Medulla oblongata (tissue), 1 donor: ENCODE results near the gene CCDC177.
"Not testable (repeated sequence)": the region's sequence is repeated elsewhere in the genome, so short reads cannot be mapped to it uniquely, and the experiment has no call there.

Source experiments
- DNase-seq: peaks from one replicate; pipeline ENCODE4 v3.0.0-alpha.2; 2015; ENCODE audit errors: extremely low spot score

The CCDC177 gene

GRCh38 chr14:69600304-69600891 is 25.7 kb upstream of the CCDC177 start:
- DNase-seq, result no peak

- DNase-seq, result not testable (repeated sequence)
These were observed 24.8 kb upstream of the CCDC177 start for GRCh38 chr14:69599431-69599830.

GRCh38 chr14:69595336-69595735 is 20.7 kb upstream of the CCDC177 start:
- DNase-seq, result no peak

- no peak for DNase-seq
These were observed 20.2 kb upstream of the CCDC177 start for GRCh38 chr14:69594846-69595245.

GRCh38 chr14:69593018-69593677 is 18.5 kb upstream of the CCDC177 start:
- no peak for DNase-seq

GRCh38 chr14:69591317-69591716 is 16.6 kb upstream of the CCDC177 start:
- no peak for DNase-seq

GRCh38 chr14:69587389-69587788 is 12.7 kb upstream of the CCDC177 start:
- DNase-seq, result no peak

- no peak for DNase-seq
These were observed 11.7 kb upstream of the CCDC177 start for GRCh38 chr14:69586404-69586803.

GRCh38 chr14:69584389-69584788 is 9.7 kb upstream of the CCDC177 start:
- no peak for DNase-seq

GRCh38 chr14:69582829-69583228 is 8.2 kb upstream of the CCDC177 start:
- no peak for DNase-seq

- no peak for DNase-seq
These were observed 7.5 kb upstream of the CCDC177 start for GRCh38 chr14:69582212-69582611.

GRCh38 chr14:69581316-69581935 is 6.8 kb upstream of the CCDC177 start:
- DNase-seq, result no peak

- peak; percentile 20 for DNase-seq
These were observed 5.4 kb upstream of the CCDC177 start for GRCh38 chr14:69580009-69580577.

- no peak for DNase-seq
These were observed 4.8 kb upstream of the CCDC177 start for GRCh38 chr14:69579476-69579875.

GRCh38 chr14:69574954-69575295 is 254 bp upstream of the CCDC177 start:
- no peak for DNase-seq

- no peak for DNase-seq
These were observed 824 bp downstream of the CCDC177 start for GRCh38 chr14:69573831-69574262.

- no peak for DNase-seq
These were observed 1.4 kb downstream of the CCDC177 start for GRCh38 chr14:69573205-69573830.

- DNase-seq, result no peak
These were observed 1.9 kb downstream of the CCDC177 start for GRCh38 chr14:69572841-69573135.

- no peak for DNase-seq
These were observed 2.4 kb downstream of the CCDC177 start for GRCh38 chr14:69572030-69572840.

- no peak for DNase-seq
These were observed 3.1 kb downstream of the CCDC177 start for GRCh38 chr14:69571449-69572029.

GRCh38 chr14:69570836-69571330 is 3.8 kb downstream of the CCDC177 start:
- no peak for DNase-seq
